GM19468 (cell line): ENCODE data around the gene PPP4R4.

ENCODE experiments used
- ATAC-seq: cut with Tn5 transposase; IDR thresholded peaks from one replicate; pipeline ENCODE4 v1.9.1; 2021; ENCODE audit warnings: mild to moderate bottlenecking, moderate library complexity, moderate number of reproducible peaks; ENCODE audit not compliant: unreplicated experiment; ENCODE audit errors: extremely low read depth

The PPP4R4 gene

DNA sequence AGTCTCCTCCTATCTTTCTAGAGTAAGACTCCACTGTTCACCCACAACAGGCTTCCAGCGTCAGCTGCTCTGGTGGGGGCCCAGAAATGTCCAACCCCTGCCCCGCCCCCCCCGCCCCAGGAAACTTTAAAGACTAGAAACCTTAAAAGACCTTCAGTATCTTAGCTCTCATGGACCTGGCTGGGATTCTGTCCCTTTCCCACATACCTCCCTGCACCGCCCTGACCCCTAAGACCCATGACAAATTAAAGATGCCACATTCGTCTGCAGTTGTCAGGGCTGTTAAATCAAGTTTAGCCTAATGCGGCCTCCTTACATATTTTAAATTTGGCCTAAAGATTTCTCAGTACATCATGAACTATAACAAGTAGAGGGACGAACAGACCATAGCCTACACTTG is 129.0 kb downstream of the PPP4R4 start:
- ATAC-seq = no peak

DNA sequence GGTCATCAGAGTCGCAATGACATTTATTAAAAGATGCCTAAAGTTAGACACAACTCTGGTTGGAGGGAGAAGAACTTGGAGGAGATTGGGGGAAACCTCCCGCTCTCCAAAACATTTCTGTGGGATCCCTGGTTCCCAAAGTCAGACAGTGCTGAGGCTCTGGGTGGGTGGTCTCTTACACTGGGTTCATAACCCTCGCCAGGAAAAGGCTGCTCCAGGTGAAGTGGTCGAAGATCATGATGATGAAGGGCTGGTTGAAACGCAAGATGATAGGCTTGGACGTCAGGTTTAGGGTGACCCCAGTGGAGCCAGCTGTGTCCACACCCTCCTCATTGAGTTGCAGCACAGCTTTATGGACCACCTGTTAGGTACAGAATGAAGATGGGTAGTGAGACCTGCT is 130.1 kb downstream of the PPP4R4 start:
- no peak for ATAC-seq

DNA sequence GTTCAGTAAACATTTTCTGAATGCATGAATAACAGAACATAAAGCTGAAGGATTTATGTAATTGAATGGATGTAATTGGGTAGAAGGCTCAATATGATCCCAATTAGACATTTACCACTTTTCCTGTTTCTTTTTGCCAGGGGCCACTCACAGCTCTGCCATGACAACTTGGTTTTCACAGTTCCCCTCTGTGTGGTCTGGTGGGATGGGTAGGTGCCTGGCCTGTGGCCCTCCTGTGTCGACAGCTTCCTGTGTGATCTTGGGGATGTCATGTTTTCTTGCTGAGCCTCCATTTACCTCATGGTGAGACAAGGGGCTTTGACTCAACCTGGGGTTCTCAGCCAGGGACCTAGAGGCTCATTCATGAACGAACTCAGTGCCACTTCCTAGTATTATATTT is 131.5 kb downstream of the PPP4R4 start:
- no peak for ATAC-seq

DNA sequence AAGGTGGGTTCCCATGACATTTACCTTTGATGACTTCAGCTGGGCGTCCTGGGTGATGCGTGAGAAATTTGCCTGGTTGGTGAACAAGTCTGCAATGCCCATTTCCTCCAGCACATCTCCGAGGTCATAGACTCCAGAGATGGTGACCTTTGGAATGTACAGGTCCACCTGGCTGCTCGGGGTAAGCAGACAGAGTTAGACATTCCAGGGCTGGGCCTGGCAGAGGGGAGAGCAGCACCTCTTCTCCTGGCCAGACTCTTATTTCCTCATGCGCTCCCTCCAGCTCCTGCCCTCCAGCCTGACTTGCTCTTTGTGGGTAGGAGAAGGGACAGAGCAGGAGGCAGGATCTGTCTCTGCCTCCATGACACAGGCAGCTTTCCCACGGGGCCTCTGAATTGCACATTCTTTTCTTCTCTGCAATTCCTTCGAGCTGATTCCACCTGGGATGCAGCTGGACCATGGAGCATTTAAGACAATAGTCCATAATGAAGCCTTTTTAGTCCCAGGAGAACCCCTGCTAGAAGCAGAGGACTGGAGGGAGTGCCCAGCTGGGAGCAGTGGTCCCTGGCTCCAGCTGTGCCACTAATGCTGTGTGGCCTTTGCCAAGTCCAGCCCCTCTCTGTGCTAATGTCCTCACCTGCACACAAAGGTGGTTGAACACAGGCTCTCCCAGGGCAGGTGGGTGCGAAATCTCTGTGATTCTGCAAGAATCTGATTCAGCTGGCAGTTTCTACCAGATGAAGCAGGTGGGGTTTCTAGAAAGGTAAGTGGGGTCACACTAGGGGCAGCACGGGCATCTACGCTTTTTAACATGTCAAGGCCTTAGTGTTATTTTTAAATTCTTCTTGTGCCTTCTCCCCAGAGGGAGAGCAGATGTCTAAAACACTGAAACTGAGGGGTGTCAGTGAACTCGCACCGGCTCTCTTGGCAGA is 132.2 kb downstream of the PPP4R4 start:
- no peak for ATAC-seq

DNA sequence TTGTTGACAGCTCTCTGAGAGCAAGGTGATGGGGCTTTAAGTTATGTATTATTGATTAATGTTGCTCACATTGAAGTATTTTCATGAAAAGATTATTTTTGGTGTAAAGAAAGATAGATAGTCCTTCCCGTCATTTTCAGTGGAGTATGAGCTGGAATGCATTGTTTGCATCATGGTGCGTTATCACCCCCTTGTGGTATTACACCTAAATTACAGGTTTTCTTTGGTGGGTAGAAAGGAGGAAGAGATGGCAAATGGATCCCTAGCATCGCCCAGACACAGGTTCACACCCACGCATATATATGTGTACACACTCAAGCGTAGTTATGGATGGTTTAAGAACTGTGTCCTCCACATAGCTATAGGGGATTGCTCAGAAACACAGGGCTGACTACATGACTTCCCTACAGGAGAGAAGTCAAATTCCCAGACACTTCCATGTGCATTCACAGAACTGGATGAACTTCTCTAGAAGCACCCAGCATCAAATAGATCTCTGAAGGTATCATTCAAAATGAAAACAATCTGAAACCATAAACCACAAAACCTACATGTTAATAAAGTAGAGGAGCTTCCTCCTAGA is 133.4 kb downstream of the PPP4R4 start:
- ATAC-seq = no peak

DNA sequence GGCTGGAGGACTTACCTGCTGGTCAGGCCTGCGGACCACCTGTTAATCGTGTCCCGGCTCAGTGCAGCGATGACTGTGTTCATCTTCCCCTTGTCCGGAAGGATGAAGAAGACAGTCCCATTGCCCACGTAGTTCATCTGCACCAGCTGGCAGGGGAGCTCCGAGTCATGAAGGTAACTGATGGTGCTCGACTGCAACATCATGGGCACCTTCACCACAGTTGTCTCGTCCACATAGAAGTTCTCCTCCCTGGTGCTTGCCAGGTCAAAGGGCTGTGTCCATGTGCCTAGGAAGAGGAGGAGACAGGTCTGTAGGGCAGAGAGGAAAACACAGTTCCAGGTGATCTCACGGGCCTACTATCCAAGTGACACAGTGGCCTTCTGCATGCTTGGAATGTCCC is 135.6 kb downstream of the PPP4R4 start:
- no peak for ATAC-seq

DNA sequence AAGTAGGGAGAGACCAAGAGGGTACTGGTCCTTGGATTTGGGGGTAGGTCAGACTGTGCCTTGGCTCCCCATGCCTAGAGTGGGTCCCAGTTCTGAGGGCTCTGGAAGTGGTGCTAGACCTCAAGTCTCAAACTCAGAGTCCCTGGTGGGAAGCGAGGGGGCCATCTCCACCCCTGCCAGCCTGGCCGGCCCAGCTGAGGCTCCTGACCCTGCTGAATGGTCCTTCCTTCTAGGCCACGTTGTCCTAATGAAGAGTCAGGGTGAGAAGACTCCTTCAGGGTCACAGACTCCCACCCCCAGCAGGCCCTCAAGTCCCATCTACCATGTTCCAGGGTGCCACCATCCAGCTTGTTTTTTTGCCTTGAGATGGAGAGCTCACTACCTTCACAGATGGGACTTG is 136.1 kb downstream of the PPP4R4 start:
- no peak for ATAC-seq

DNA sequence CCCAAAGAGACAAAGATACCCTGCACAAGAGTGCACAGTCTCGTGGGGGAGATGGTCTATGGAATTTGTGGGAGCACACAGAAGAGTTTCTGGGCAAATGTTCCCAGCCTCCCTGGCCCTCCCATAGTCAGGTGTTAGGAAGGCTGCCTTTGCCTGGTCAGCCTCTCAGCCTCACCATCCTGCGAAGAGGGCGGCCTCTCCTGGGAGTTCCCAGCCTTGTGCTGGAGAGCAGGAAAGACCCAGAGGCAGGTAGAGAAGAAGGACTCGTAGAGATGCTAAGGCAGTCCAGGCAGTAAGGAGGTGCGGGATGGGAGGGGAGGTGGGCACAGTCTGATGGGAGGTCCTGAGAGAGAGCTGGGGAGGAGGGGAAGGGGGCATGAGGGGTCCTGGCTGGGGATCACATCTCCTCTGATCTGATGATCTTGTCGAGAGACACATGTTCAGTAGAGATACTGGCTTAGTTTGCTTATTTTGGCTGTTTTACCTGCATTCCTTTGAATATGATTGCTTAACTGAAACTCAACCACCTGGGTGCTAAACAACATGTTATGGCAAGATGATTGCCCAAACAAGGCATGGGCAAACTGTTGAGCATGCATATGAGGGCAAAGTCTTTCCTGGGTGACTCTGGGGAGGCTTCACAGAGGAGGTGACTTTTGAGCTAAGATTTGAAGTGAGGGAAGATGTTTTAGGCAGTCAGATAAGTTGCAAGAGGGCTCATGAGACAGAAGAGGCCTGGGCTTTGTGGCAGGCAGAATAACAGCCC is 138.5 kb downstream of the PPP4R4 start:
- no peak for ATAC-seq

DNA sequence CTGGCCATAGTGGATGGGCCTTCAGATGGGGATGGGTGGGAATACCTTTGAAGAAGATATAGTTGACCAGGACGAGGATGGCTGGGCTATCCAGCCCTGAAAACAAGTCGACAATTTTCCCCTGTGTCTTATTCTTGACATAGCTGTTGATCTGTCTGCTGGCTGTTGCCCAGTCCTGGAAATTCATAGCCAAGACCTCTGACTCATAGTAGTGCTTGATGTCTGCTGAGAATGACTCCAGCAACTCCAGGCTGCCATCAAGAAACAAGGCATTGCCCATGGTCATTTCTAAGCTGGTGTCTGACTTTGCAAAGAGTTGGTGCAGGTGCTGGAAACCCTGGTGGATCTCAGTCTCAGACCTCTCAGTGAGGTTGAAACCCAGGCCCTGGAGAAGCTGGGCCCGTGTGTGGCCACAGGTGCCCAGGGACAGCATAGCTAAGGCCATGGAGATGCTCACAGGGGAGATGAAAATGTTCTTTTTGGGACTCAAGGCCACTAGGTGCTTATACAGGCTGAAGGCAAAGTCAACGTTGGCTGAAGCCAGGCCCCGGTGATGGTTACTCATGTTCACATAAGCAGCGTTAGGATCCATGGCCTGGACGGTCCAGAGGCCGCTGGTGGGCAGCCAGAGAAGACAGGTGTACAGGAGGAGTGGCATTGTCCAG is 140.0 kb downstream of the PPP4R4 start:
- ATAC-seq = no peak

DNA sequence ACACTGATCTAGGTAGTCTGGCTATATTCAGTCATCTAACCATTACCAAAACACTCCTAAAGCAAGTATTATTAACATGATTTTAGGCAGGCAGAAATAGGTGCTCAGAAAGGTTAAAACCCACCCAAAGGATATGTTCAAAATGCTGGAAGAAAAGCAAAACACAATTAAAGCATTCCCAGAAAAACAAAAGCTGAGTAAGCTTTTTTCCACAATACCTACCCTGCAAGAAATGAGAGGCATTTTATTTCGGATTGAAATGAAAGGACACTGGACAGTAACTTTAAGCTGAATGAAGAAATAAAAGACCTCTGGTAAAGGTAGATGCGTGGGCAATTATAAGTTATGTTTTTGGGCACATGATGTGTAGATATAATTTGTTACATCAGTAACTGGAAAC is 140.8 kb downstream of the PPP4R4 start:
- no peak for ATAC-seq

DNA sequence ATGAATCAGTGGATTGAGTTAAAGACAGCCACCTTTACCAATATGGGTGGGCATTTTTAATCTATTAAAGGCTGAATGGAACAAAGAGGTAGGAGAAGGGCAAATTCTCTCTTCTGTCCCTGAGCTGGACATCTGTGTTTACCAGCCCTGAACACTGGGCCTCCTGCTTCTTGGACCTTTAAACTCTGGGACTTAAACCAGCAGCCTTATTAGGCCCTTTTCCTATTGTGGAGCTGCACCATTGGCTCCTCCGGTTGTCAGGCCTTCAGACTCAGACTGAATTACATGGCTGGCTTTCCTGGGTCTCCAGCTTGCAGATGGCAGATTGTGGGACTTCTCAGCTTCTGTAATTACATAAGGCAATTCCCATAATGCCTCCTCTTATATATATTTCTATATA is 142.6 kb downstream of the PPP4R4 start:
- no peak for ATAC-seq

DNA sequence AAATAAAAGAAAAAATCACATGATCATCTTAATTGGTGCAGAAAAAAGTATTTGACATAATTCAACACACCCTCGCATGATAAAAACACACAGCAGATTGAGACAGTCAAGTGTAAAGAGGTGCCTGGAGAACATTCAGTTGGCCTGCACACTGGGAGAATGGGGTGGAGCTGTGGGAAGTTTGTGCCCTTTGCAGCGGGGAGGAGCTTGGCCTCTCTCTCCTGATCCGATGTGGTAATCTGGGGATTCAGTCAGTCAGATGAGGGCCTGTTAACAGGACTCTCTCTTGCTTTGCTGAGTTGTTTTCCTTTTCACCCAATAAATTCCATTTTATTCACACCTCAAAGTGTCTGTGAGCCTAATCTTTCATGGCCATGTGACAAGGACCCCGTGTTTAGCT is 143.1 kb downstream of the PPP4R4 start:
- no peak for ATAC-seq

DNA sequence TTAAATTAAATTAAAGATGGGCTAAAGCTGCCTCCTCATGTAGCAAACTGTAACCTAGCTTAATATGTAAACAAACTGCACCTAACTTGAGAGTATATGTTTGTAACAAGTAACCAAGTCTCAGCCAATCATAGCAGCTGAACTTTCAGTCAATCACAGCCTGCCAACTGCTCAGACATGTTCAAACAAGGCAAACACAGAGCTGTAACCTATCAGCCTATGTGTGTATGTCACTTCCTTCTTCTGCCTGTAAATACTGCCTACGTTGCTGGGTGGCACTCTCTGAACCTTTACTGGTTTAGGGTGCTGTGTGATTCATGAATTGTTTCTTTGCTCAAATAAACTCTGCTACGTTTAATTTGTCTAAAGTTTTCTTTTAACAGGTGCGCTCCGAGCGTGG is 146.1 kb downstream of the PPP4R4 start:
- ATAC-seq = peak; percentile 43

DNA sequence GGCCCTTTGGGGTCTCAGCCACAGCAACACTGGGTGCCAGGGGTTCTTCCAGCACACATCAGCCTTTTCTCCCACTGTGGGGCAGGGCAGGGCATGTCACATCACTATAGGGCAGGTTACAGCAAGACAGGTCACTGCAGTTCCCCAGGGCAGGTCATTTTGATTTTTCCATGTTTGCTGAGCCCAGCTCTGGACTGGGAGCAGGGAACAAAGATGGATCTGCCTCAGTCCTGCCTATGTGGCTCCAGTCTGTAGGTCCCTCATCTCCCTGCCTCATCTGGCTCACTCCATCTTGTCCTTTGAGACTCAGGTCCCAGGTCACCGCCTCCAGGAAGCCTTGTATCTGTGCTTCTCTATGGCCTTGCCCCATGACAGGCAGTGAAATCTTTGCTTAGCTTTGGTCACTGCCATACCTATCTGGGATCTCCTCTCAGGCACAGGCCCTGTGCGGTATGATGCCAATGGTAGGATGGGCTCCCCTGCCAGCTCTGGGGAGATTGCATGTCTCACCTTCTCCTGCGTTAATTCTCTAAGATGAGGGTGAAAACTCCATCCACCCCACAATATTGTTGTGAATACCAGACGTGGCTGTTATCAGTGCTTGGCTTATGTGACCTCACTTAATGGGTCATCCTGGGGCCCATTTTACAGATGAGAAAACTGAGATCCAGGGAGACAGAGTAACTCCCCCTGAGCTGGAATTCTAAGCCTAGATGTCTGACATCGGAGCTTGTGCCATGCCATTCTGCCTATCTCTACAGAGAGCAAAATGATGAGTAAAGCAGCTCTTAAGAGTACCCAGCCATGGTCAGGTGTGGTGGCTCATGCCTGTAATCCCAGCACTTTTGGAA is 147.5 kb downstream of the PPP4R4 start:
- ATAC-seq = no peak

DNA sequence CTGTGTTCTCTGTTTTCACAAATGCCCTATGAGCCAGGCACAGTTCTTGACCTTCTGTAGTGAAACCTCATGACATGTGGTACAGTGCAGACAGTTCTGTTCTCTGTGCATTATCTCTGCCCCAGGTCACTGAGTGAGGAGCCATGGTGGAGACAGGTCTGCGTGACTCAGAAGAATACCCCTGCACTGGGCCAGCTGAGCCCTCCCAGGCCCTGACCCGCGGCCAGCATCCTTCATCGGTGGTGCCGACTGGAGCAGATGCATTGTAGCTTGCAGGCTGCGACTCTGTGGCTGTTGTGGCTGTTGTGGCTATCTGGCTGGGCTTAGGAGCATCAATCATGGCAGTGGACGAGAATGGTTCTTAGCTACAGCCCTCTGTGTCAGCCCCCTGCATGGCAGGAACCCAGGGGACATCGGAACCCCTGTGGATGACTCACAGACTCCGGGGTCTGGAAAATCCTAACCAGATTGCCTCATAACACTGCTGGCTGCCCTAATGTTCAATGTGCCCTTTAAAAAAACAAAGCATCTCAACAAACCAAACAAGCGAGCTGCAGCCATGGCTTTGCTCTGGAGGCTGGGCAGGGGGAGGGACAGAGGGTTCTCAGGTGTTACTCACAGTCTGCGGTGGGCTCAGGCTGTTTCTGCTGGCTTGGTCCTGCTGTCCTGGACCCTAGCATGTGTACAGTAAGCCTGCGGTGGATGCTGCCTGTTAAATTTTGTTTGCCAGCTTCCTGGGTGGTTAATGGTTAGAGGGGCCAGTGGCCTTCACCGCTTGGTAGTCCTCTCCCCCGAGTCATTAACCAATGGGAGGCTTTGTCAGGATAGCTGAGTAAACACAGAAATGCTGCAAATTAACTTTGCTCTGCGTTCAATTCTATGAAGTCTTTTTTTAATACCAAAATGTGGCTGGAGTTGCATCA is 148.8 kb downstream of the PPP4R4 start, which contains the start of gene SERPINA6:
SERPINA6 (minus strand) TSS at position 689 of the 923 bp plus-strand sequence. CDS start 8,688 bp downstream, outside the sequence.
- ATAC-seq = no peak

DNA sequence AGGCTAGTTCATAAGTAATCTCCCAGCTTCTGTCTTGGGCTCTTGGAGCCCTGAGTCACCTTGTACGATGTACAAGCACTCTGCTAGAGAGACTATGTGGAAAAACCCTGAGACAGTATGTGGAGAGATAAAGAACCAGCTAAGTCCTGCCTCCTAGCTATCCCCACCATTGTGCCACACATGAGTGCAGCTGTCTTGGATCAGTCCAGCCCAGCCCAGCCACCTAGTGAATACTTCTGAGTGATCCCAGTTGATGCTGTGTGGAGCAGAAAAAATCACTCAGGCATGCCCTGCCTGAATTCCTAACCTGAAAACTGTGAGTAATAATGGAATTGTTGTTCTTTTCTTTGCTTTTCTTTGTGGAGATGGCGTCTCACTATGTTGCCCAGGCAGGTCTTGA is 154.1 kb downstream of the PPP4R4 start:
- ATAC-seq = no peak
